ENCODE data around the gene BMP8B. TPM values are rescaled to one million over a fixed set of nuclear protein-coding genes. Genes with fewer than 3 reads are reported as not detected.

The BMP8B gene
- polyA plus RNA-seq, 5 donors = 0.91 to 2.1 (median 1.5) TPM

GRCh38 chr1:39759436-39759726 lies 29.3 kb downstream of the BMP8B start:
- no peak for DNase-seq

- DNase-seq = no peak
These were observed 29.9 kb downstream of the BMP8B start for GRCh38 chr1:39758556-39759435.

- DNase-seq = no peak
These were observed 31.2 kb downstream of the BMP8B start for GRCh38 chr1:39757501-39757900.

GRCh38 chr1:39755965-39756659 lies 32.6 kb downstream of the BMP8B start:
- no peak for DNase-seq

- DNase-seq = no peak
These were observed 33.7 kb downstream of the BMP8B start for GRCh38 chr1:39754906-39755504.

- DNase-seq = no peak
These were observed 34.6 kb downstream of the BMP8B start for GRCh38 chr1:39754026-39754570.

- no peak for DNase-seq
These were observed 35.3 kb downstream of the BMP8B start for GRCh38 chr1:39753132-39754025.

GRCh38 chr1:39752703-39753102 lies 36.0 kb downstream of the BMP8B start:
- no peak for DNase-seq

GRCh38 chr1:39751595-39751994 lies 37.1 kb downstream of the BMP8B start:
- no peak for DNase-seq

GRCh38 chr1:39745016-39745670 lies 43.5 kb downstream of the BMP8B start:
- no peak for DNase-seq

GRCh38 chr1:39738622-39739366 lies 49.9 kb downstream of the BMP8B start, which contains the start of gene PPIE:
Gene PPIE, plus strand, starts transcription at chr1:39738882. Its CDS starts 19 bp downstream, at chr1:39738901.
- DNase-seq = peak; percentile 83 to 85

GRCh38 chr1:39737546-39738169 lies 51.0 kb downstream of the BMP8B start:
- DNase-seq = no peak

GRCh38 chr1:39735731-39736130 lies 52.9 kb downstream of the BMP8B start:
- no peak for DNase-seq

GRCh38 chr1:39733161-39733560 lies 55.5 kb downstream of the BMP8B start:
- no peak for DNase-seq

GRCh38 chr1:39732730-39733129 lies 55.9 kb downstream of the BMP8B start:
- DNase-seq = no peak

- DNase-seq = no peak
These were observed 58.8 kb downstream of the BMP8B start for GRCh38 chr1:39729842-39730241.

- DNase-seq = no peak
These were observed 59.6 kb downstream of the BMP8B start for GRCh38 chr1:39729030-39729429.

- DNase-seq = no peak
These were observed 60.7 kb downstream of the BMP8B start for GRCh38 chr1:39727932-39728317.

GRCh38 chr1:39727221-39727931 lies 61.3 kb downstream of the BMP8B start:
- no peak for DNase-seq
